WERI-Rb-1 (cell line): ENCODE results near the gene GDF15.
"Not testable (repeated sequence)": the region's sequence is repeated elsewhere in the genome, so short reads cannot be mapped to it uniquely, and the experiment has no call there.

Source experiments
- DNase-seq: peaks from one replicate; pipeline ENCODE4 v3.0.0-alpha.2; 2020
- H3K27ac ChIP-seq: fragments of 250-450 bp; sonication (Bioruptor Pico); 2 replicates; pipeline ENCODE4 v1.5.1; 2020; ENCODE audit warnings: mild to moderate bottlenecking, moderate library complexity
- H3K27me3 ChIP-seq: fragments of 250-450 bp; sonication (Bioruptor Pico); 2 replicates; pipeline ENCODE4 v1.5.1; 2021; ENCODE audit warnings: mild to moderate bottlenecking, low read depth, moderate library complexity; ENCODE audit not compliant: insufficient read depth, severe bottlenecking
- H3K36me3 ChIP-seq: fragments of 250-450 bp; sonication (Bioruptor Pico); 2 replicates; pipeline ENCODE4 v1.5.1; 2020; ENCODE audit warnings: mild to moderate bottlenecking, moderate library complexity
- H3K4me3 ChIP-seq: 2 replicates; pipeline ENCODE4 v1.5.1; 2011; ENCODE audit warnings: low read depth, mild to moderate bottlenecking, control low read depth, low read length
- H3K9me3 ChIP-seq: fragments of 250-450 bp; sonication (Bioruptor Pico); 2 replicates; pipeline ENCODE4 v1.5.1; 2021; ENCODE audit warnings: mild to moderate bottlenecking, moderate library complexity; ENCODE audit not compliant: severe bottlenecking
- CTCF ChIP-seq: IDR thresholded peaks from 2 replicates; pipeline ENCODE4 v1.5.1; 2011; ENCODE audit warnings: low read depth, mild to moderate bottlenecking, control low read depth, inconsistent platforms, low read length

GDF15 gene

GRCh38 chr19:18380843-18381242, 5.1 kb upstream of the GDF15 start:
- no peak for DNase-seq
- no peaks in the 10 kb centered on the region for H3K36me3 ChIP-seq
- TF ChIP-seq CTCF: no peak
- no peak overlapping the region for H3K4me3 ChIP-seq
- H3K9me3 ChIP-seq: no peaks in the 10 kb centered on the region
- no peak overlapping the region for H3K27ac ChIP-seq
- no peaks in the 10 kb centered on the region for H3K27me3 ChIP-seq

- not testable (repeated sequence) for H3K27ac ChIP-seq, H3K27me3 ChIP-seq, H3K36me3 ChIP-seq, H3K4me3 ChIP-seq, DNase-seq, H3K9me3 ChIP-seq
Observed at GRCh38 chr19:18383622-18384021, 2.3 kb upstream of the GDF15 start.

GRCh38 chr19:18384775-18385174, 1.2 kb upstream of the GDF15 start:
- Histone ChIP-seq H3K27me3 (no peaks in the 10 kb centered on the region), H3K27ac (no peak overlapping the region; the same call in 1 of the 2 replicates), H3K9me3 (peaks cover 2% of the 10 kb centered on the region), H3K36me3 (peaks cover 11% of the 10 kb centered on the region), H3K4me3 (no peak overlapping the region)
- TF ChIP-seq CTCF: no peak
- no peak for DNase-seq

GRCh38 chr19:18385359-18385674, 641 bp upstream of the GDF15 start:
- Histone ChIP-seq H3K27ac (peak overlapping the region; percentile 59), H3K27me3 (no peaks in the 10 kb centered on the region), H3K36me3 (peaks cover 11% of the 10 kb centered on the region), H3K9me3 (peaks cover 4% of the 10 kb centered on the region), H3K4me3 (no peak overlapping the region)
- DNase-seq: no peak
- TF ChIP-seq CTCF: no peak

- H3K4me3 ChIP-seq: no peak overlapping the region; the same call in 1 of the 2 replicates
Observed at GRCh38 chr19:18386543-18387271, 749 bp downstream of the GDF15 start.

More at GRCh38 chr19:18386543-18387271, 749 bp downstream of the GDF15 start:
- H3K27me3 ChIP-seq: no peaks in the 10 kb centered on the region
- TF ChIP-seq CTCF: no peak
- peak overlapping the region; percentile 59; the same call in 1 of the 2 replicates for H3K27ac ChIP-seq
- peaks cover 4% of the 10 kb centered on the region for H3K9me3 ChIP-seq
- peaks cover 11% of the 10 kb centered on the region for H3K36me3 ChIP-seq
- no peak for DNase-seq
